GM10248 (cell line): Measurements from ENCODE around the gene SYT3.

ENCODE experiments used
- CTCF ChIA-PET: fragments of 300-600 bp; sonication (Branson Sonifier 250); formaldehyde crosslinking; extraction: SDS; loops from one replicate; lab custom pipeline; 2021; ENCODE audit warnings: antibody characterized with exemption; lab: Yijun Ruan, JAX
- POLR2A ChIA-PET: fragments of 350-650 bp; sonication (Branson Sonifier 250); formaldehyde crosslinking; extraction: SDS; loops from one replicate; lab custom pipeline; 2020; ENCODE audit warnings: antibody characterized with exemption; lab: Yijun Ruan, JAX
- DNase-seq: peaks from one replicate; pipeline ENCODE4 v3.0.0; 2012; ENCODE audit errors: extremely low spot score
- TF ChIP-seq, protein P1 (sequence below): IDR thresholded peaks from 2 replicates; pipeline ENCODE4 v1.5.1; 2012; ENCODE audit warnings: mild to moderate bottlenecking, low read depth; ENCODE audit errors: extremely low read depth, missing control alignments, control extremely low read depth

The SYT3 gene

DNA sequence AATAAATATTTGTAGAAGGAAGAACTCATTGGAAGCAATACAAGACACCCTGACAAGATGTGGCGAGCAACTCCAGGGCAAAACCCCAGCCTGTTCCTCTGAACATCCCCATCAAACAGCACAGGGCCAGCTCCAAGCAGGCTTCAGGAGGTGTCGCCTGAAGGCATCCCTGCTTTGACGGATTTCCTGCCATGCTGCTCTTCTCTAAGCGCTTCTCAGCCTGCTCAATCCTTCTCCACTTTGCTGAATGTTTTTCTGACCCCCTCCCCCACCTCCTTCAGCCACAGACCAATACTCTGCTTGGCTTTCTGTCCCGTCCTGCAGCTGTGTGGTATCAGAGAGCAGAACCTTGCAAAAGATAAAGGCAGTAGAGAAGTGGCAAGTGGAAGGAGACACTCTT lies 38.0 kb upstream of the SYT3 start:
- TF ChIP-seq, protein P1, sequence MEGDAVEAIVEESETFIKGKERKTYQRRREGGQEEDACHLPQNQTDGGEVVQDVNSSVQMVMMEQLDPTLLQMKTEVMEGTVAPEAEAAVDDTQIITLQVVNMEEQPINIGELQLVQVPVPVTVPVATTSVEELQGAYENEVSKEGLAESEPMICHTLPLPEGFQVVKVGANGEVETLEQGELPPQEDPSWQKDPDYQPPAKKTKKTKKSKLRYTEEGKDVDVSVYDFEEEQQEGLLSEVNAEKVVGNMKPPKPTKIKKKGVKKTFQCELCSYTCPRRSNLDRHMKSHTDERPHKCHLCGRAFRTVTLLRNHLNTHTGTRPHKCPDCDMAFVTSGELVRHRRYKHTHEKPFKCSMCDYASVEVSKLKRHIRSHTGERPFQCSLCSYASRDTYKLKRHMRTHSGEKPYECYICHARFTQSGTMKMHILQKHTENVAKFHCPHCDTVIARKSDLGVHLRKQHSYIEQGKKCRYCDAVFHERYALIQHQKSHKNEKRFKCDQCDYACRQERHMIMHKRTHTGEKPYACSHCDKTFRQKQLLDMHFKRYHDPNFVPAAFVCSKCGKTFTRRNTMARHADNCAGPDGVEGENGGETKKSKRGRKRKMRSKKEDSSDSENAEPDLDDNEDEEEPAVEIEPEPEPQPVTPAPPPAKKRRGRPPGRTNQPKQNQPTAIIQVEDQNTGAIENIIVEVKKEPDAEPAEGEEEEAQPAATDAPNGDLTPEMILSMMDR = no peak
- ChIA-PET CTCF (no interaction called here), POLR2A (no interaction called here)
- no peak for DNase-seq

DNA sequence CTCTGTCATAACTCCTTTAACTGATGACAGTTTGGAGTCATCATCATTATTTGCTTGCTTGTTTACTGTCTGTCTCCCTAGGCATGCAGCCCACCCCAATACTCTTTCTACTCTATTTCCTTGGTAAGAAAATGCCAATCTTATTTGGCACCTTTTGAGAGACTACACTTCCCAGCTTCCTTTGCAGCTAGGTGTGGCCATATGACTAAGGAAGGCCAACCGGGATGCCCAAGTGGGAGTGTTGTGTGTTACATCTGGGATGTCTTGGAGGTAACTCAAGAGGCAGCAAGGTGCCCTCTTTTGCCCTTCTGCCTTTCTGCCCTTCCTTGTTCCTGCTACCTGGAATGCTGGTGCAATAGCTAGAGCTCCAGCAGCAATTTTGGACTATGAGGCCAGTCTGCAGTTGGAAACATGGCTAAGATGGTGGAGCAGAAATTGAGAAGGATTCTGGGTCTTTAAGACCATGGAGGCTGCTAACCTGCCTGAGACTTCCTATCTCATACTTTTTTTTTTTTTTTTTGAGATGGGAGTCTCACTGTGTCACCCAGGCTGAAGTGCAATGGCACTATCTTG lies 37.0 kb upstream of the SYT3 start:
- POLR2A ChIA-PET = no interaction called here
- CTCF ChIA-PET = no interaction called here

DNA sequence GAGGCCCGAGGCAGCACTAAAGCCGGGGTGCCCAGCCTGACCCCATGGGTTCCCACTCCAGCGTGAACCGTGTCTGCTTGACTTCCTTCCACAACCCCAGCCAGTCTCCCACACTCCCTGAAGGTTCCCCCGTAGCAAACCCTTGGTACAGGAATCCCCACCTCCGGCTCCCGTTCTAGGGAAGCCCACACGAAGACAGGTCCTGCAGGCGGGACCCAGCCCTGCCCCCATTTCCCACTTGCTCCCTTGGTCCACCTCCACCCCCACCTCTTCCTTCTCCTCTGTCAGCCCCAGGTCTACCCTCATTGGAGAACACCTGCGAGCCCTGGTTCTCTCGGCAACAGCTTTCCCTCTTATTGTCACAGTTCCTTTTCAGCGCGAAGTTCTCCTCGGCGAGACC lies 33.4 kb upstream of the SYT3 start:
- no peak for DNase-seq
- CTCF ChIA-PET = no interaction called here
- TF ChIP-seq, protein P1 = no peak
- POLR2A ChIA-PET = no interaction called here

More for the DNA sequence above, 37.0 kb upstream of the SYT3 start:
- TF ChIP-seq, protein P1 = no peak
- no peak for DNase-seq

DNA sequence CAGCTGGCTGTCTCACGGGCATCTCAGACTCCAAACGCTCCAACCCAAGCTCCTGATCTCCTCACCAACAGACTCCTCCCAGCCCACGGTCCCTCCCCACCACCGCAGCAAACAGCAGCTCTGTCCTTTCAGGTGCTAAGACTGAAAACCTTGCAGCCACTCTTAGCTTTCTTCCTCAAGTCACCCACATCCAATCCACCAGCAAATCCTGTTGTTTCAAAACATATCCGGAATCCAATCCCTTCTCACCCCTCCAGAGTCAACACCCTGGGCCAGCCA lies 30.4 kb upstream of the SYT3 start:
- TF ChIP-seq, protein P1 = no peak
- no peak for DNase-seq
- ChIA-PET CTCF (interaction anchor here (0.8 to 2.4 kb wide), 10 partner anchors 15 to 424 kb away, joined by 3 to 14 read pairs (median 6); partner anchors contain the start of gene C19orf81), POLR2A (no interaction called here)

DNA sequence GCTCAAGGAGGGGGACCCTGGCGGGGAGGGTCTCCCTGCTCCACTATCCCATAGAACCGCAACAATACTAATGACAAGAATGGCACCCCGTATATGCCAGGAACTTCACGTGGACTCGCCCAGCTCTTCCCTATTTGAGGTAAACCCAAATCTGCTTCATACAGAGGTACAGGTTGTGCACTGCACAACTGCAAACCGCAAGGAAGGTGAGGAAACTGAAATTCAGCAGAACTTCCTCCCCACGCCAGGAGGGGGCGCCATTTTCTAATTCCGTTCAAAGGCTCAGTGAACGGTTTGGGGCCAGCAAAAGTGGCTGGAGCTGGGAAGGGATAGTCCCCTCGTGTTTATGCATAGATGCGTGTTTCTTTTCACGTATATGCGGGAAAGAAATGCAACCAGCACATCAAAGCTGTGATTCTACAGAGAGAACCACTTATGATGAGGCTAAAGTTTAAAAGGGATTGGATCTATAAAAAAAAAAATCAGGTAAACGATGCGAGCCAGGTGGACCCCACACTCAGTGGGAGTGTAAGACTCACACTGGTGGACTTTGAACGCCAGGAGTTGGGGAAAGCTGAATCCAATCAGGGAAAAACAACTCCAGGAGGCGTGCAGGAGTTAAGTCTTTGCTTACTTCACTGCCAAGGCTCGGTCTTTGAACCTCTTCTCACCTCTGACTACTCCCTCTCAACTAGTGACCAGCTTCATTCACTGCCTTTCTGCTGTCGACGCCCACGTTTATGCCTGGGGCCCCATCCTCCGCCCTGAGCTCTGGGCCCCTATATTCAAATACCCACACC lies 29.8 kb upstream of the SYT3 start:
- TF ChIP-seq, protein P1 = peak; percentile 64

DNA sequence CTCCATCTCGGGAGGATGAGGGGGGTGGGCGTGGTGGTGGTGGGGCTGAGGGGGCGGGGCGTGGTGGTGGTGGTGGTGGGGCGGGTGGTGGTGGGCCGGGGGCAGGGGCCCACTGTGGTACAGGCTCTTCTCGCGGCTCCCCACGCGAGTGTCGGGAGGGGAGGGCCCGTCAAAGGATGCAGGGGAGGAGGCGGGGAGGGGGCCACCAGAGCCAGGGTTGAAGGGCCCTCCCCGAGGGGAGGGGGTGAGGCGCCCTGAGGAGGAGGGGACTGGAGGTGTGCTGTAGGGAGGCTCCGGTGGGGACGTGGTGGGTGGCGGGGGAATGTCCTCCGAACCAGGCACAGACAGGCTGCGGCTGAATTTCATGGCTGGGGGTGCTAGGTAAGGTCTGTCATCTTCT lies 29.2 kb upstream of the SYT3 start:
- DNase-seq = no peak
- ChIA-PET CTCF (interaction anchor here (1.6 to 2.4 kb wide), 5 partner anchors 14 to 253 kb away, joined by 3 to 14 read pairs (median 7); no protein-coding TSS in a partner anchor), POLR2A (no interaction called here)
- TF ChIP-seq, protein P1 = no peak

More for the DNA sequence above, 29.8 kb upstream of the SYT3 start:
- ChIA-PET CTCF (interaction anchor here (0.8 to 2.4 kb wide), 10 partner anchors 15 to 425 kb away, joined by 3 to 14 read pairs (median 6); partner anchors contain the start of gene C19orf81), POLR2A (no interaction called here)
- peak; percentile 59 for DNase-seq
